ENCODE data around the gene CDK6.

DNA sequence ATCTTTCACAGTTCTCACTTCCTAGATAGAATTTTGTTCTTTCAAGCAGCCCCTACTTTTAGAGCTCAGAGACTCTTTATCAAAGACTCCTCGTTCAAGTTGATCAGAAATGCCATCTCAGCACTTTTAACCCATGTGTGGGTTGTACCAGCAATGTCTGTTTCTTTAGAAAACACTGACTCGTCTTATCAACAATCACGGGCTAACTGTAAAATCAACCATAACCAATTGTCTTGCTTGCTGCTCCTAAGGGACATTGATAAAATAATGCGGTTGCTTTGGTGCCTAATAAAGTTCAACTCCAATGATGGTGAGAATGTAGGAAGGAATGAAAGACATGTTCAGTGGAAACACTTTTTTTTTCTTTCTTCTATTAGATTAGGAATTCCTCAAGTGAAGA, 12.9 kb upstream of the CDK6 start:
- TF ChIP-seq, protein P1, sequence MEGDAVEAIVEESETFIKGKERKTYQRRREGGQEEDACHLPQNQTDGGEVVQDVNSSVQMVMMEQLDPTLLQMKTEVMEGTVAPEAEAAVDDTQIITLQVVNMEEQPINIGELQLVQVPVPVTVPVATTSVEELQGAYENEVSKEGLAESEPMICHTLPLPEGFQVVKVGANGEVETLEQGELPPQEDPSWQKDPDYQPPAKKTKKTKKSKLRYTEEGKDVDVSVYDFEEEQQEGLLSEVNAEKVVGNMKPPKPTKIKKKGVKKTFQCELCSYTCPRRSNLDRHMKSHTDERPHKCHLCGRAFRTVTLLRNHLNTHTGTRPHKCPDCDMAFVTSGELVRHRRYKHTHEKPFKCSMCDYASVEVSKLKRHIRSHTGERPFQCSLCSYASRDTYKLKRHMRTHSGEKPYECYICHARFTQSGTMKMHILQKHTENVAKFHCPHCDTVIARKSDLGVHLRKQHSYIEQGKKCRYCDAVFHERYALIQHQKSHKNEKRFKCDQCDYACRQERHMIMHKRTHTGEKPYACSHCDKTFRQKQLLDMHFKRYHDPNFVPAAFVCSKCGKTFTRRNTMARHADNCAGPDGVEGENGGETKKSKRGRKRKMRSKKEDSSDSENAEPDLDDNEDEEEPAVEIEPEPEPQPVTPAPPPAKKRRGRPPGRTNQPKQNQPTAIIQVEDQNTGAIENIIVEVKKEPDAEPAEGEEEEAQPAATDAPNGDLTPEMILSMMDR (IDR thresholded peaks at IDR 0.05; ENCODE audit: low read depth, low read length): no peak
- no peak for TF ChIP-seq EZH2phosphoT487 (IDR thresholded peaks at IDR 0.05; ENCODE audit: low read depth)

Measured in OCI-LY3 (cell line).